ENCODE data around the gene DAAM1.

DAAM1 gene

GRCh38 chr14:59254146-59254910, 65.9 kb downstream of the DAAM1 start:
- Histone ChIP-seq H3K27ac (ENCODE audit: low read depth, low read length) (peak overlapping the region; percentile 95), H3K79me2 (ENCODE audit: control insufficient read depth, insufficient read depth, low read length, unreplicated experiment) (peaks cover 30% of the 10 kb centered on the region), H2AFZ (ENCODE audit: low read length, unreplicated experiment) (no peak overlapping the region), H3K27me3 (ENCODE audit: insufficient read depth, low read length) (no peaks in the 10 kb centered on the region), H3K4me1 (ENCODE audit: control insufficient read depth, insufficient read depth, low read length, unreplicated experiment) (peaks cover 46% of the 10 kb centered on the region), H3K4me3 (ENCODE audit: low read depth, low read length) (peak overlapping the region; percentile 58), H3K36me3 (ENCODE audit: insufficient read depth, low read length) (no peaks in the 10 kb centered on the region)

GRCh38 chr14:59254911-59255545, 66.6 kb downstream of the DAAM1 start:
- Histone ChIP-seq H3K27ac (ENCODE audit: low read depth, low read length) (peak overlapping the region; percentile 95), H3K4me3 (ENCODE audit: low read depth, low read length) (peak overlapping the region; percentile 58), H3K79me2 (ENCODE audit: control insufficient read depth, insufficient read depth, low read length, unreplicated experiment) (peaks cover 28% of the 10 kb centered on the region)

GRCh38 chr14:59256331-59256730, 67.9 kb downstream of the DAAM1 start:
- Histone ChIP-seq H3K79me2 (ENCODE audit: control insufficient read depth, insufficient read depth, low read length, unreplicated experiment) (peaks cover 21% of the 10 kb centered on the region), H3K4me1 (ENCODE audit: control insufficient read depth, insufficient read depth, low read length, unreplicated experiment) (peaks cover 46% of the 10 kb centered on the region)

More at GRCh38 chr14:59254911-59255545, 66.6 kb downstream of the DAAM1 start:
- Histone ChIP-seq H3K4me1 (ENCODE audit: control insufficient read depth, insufficient read depth, low read length, unreplicated experiment) (peaks cover 46% of the 10 kb centered on the region), H3K27me3 (ENCODE audit: insufficient read depth, low read length) (no peaks in the 10 kb centered on the region), H2AFZ (ENCODE audit: low read length, unreplicated experiment) (peak overlapping the region; percentile 51), H3K36me3 (ENCODE audit: insufficient read depth, low read length) (no peaks in the 10 kb centered on the region)

GRCh38 chr14:59261334-59261733, 72.9 kb downstream of the DAAM1 start:
- Histone ChIP-seq H3K79me2 (ENCODE audit: control insufficient read depth, insufficient read depth, low read length, unreplicated experiment) (peaks cover 7% of the 10 kb centered on the region), H3K4me3 (ENCODE audit: low read depth, low read length) (no peak overlapping the region), H3K27me3 (ENCODE audit: insufficient read depth, low read length) (no peaks in the 10 kb centered on the region), H3K36me3 (ENCODE audit: insufficient read depth, low read length) (peaks cover 16% of the 10 kb centered on the region), H3K27ac (ENCODE audit: low read depth, low read length) (no peak overlapping the region), H3K4me1 (ENCODE audit: control insufficient read depth, insufficient read depth, low read length, unreplicated experiment) (peaks cover 9% of the 10 kb centered on the region), H2AFZ (ENCODE audit: low read length, unreplicated experiment) (no peak overlapping the region)

More at GRCh38 chr14:59256331-59256730, 67.9 kb downstream of the DAAM1 start:
- no peak overlapping the region for H3K4me3 ChIP-seq (ENCODE audit: low read depth, low read length)
- no peaks in the 10 kb centered on the region for H3K27me3 ChIP-seq (ENCODE audit: insufficient read depth, low read length)
- H3K36me3 ChIP-seq (ENCODE audit: insufficient read depth, low read length): no peaks in the 10 kb centered on the region
- peak overlapping the region; percentile 95 for H3K27ac ChIP-seq (ENCODE audit: low read depth, low read length)
- H2AFZ ChIP-seq (ENCODE audit: low read length, unreplicated experiment): no peak overlapping the region

- Histone ChIP-seq H3K36me3 (ENCODE audit: insufficient read depth, low read length) (peaks cover 18% of the 10 kb centered on the region), H2AFZ (ENCODE audit: low read length, unreplicated experiment) (no peak overlapping the region), H3K4me1 (ENCODE audit: control insufficient read depth, insufficient read depth, low read length, unreplicated experiment) (peaks cover 25% of the 10 kb centered on the region), H3K79me2 (ENCODE audit: control insufficient read depth, insufficient read depth, low read length, unreplicated experiment) (peaks cover 3% of the 10 kb centered on the region), H3K27ac (ENCODE audit: low read depth, low read length) (no peak overlapping the region), H3K27me3 (ENCODE audit: insufficient read depth, low read length) (no peaks in the 10 kb centered on the region), H3K4me3 (ENCODE audit: low read depth, low read length) (no peak overlapping the region)
Observed at GRCh38 chr14:59262717-59263454, 74.4 kb downstream of the DAAM1 start.

- Histone ChIP-seq H3K4me3 (ENCODE audit: low read depth, low read length) (no peak overlapping the region), H3K4me1 (ENCODE audit: control insufficient read depth, insufficient read depth, low read length, unreplicated experiment) (peaks cover 54% of the 10 kb centered on the region), H3K79me2 (ENCODE audit: control insufficient read depth, insufficient read depth, low read length, unreplicated experiment) (no peaks in the 10 kb centered on the region), H3K27ac (ENCODE audit: low read depth, low read length) (peak overlapping the region; percentile 24; the same call in 1 of the 2 replicates), H3K36me3 (ENCODE audit: insufficient read depth, low read length) (peaks cover 18% of the 10 kb centered on the region), H3K27me3 (ENCODE audit: insufficient read depth, low read length) (no peaks in the 10 kb centered on the region), H2AFZ (ENCODE audit: low read length, unreplicated experiment) (no peak overlapping the region)
Observed at GRCh38 chr14:59265808-59266207, 77.3 kb downstream of the DAAM1 start.

GRCh38 chr14:59267046-59267445, 78.6 kb downstream of the DAAM1 start:
- H3K36me3 ChIP-seq (ENCODE audit: insufficient read depth, low read length): peaks cover 18% of the 10 kb centered on the region
- no peak overlapping the region for H3K4me3 ChIP-seq (ENCODE audit: low read depth, low read length)
- peak overlapping the region; percentile 27 for H3K27ac ChIP-seq (ENCODE audit: low read depth, low read length)
- no peaks in the 10 kb centered on the region for H3K27me3 ChIP-seq (ENCODE audit: insufficient read depth, low read length)
- H2AFZ ChIP-seq (ENCODE audit: low read length, unreplicated experiment): no peak overlapping the region
- H3K4me1 ChIP-seq (ENCODE audit: control insufficient read depth, insufficient read depth, low read length, unreplicated experiment): peaks cover 66% of the 10 kb centered on the region
- H3K79me2 ChIP-seq (ENCODE audit: control insufficient read depth, insufficient read depth, low read length, unreplicated experiment): no peaks in the 10 kb centered on the region

- Histone ChIP-seq H3K36me3 (ENCODE audit: insufficient read depth, low read length) (peaks cover 18% of the 10 kb centered on the region), H3K4me1 (ENCODE audit: control insufficient read depth, insufficient read depth, low read length, unreplicated experiment) (peaks cover 76% of the 10 kb centered on the region), H3K27me3 (ENCODE audit: insufficient read depth, low read length) (no peaks in the 10 kb centered on the region)
Observed at GRCh38 chr14:59268011-59268410, 79.5 kb downstream of the DAAM1 start.

GRCh38 chr14:59268858-59269257, 80.4 kb downstream of the DAAM1 start:
- no peaks in the 10 kb centered on the region for H3K27me3 ChIP-seq (ENCODE audit: insufficient read depth, low read length)
- no peaks in the 10 kb centered on the region for H3K79me2 ChIP-seq (ENCODE audit: control insufficient read depth, insufficient read depth, low read length, unreplicated experiment)
- H2AFZ ChIP-seq (ENCODE audit: low read length, unreplicated experiment): no peak overlapping the region
- no peak overlapping the region for H3K4me3 ChIP-seq (ENCODE audit: low read depth, low read length)
- peak overlapping the region; percentile 43 for H3K27ac ChIP-seq (ENCODE audit: low read depth, low read length)
- peaks cover 82% of the 10 kb centered on the region for H3K4me1 ChIP-seq (ENCODE audit: control insufficient read depth, insufficient read depth, low read length, unreplicated experiment)
- peaks cover 18% of the 10 kb centered on the region for H3K36me3 ChIP-seq (ENCODE audit: insufficient read depth, low read length)

More at GRCh38 chr14:59268011-59268410, 79.5 kb downstream of the DAAM1 start:
- Histone ChIP-seq H3K4me3 (ENCODE audit: low read depth, low read length) (no peak overlapping the region), H3K27ac (ENCODE audit: low read depth, low read length) (peak overlapping the region; percentile 43), H2AFZ (ENCODE audit: low read length, unreplicated experiment) (no peak overlapping the region), H3K79me2 (ENCODE audit: control insufficient read depth, insufficient read depth, low read length, unreplicated experiment) (no peaks in the 10 kb centered on the region)

- Histone ChIP-seq H3K27me3 (ENCODE audit: insufficient read depth, low read length) (no peaks in the 10 kb centered on the region), H3K4me3 (ENCODE audit: low read depth, low read length) (no peak overlapping the region), H2AFZ (ENCODE audit: low read length, unreplicated experiment) (no peak overlapping the region), H3K36me3 (ENCODE audit: insufficient read depth, low read length) (peaks cover 17% of the 10 kb centered on the region), H3K27ac (ENCODE audit: low read depth, low read length) (no peak overlapping the region), H3K4me1 (ENCODE audit: control insufficient read depth, insufficient read depth, low read length, unreplicated experiment) (peaks cover 85% of the 10 kb centered on the region), H3K79me2 (ENCODE audit: control insufficient read depth, insufficient read depth, low read length, unreplicated experiment) (no peaks in the 10 kb centered on the region)
Observed at GRCh38 chr14:59269466-59269865, 81.0 kb downstream of the DAAM1 start.
